GM23248 (cell line): ENCODE data around the gene TMED10. TPM values are rescaled to one million over a fixed set of nuclear protein-coding genes. Genes with fewer than 3 reads are reported as not detected.

ENCODE experiments used
- DNase-seq: peaks from one replicate; pipeline ENCODE4 v3.0.0-alpha.2; 2015
- H2AFZ ChIP-seq: fragments of 200-600 bp; sonication (generic); 2 replicates; pipeline ENCODE4 v1.6.1; 2016; ENCODE audit warnings: antibody characterized with exemption
- H3F3A ChIP-seq: fragments of 200-600 bp; sonication (generic); 2 replicates; pipeline ENCODE4 v1.6.1; 2016; ENCODE audit warnings: mild to moderate bottlenecking, antibody characterized with exemption, mixed run types; ENCODE audit not compliant: insufficient read depth
- H3K27ac ChIP-seq: fragments of 200-600 bp; sonication (generic); 2 replicates; pipeline ENCODE4 v1.5.1; 2016; ENCODE audit warnings: mild to moderate bottlenecking
- H3K27me3 ChIP-seq: fragments of 200-600 bp; sonication (generic); replicated peaks from 2 replicates; pipeline ENCODE4 v1.6.1; 2016; ENCODE audit warnings: mild to moderate bottlenecking; ENCODE audit not compliant: insufficient read depth
- H3K36me3 ChIP-seq: fragments of 200-600 bp; sonication (generic); 2 replicates; pipeline ENCODE4 v1.6.1; 2016; ENCODE audit warnings: low read depth, mild to moderate bottlenecking
- H3K4me1 ChIP-seq: fragments of 200-600 bp; sonication (generic); 2 replicates; pipeline ENCODE4 v1.6.1; 2016; ENCODE audit warnings: mild to moderate bottlenecking; ENCODE audit not compliant: insufficient read depth
- H3K4me2 ChIP-seq: fragments of 200-600 bp; sonication (generic); one replicate; pipeline ENCODE4 v1.6.1; 2016; ENCODE audit warnings: mild to moderate bottlenecking; ENCODE audit not compliant: unreplicated experiment
- H3K4me3 ChIP-seq: fragments of 200-600 bp; sonication (generic); 2 replicates; pipeline ENCODE4 v1.5.1; 2016; ENCODE audit warnings: mild to moderate bottlenecking
- H3K79me2 ChIP-seq: fragments of 200-600 bp; sonication (generic); 2 replicates; pipeline ENCODE4 v1.6.1; 2016; ENCODE audit warnings: mild to moderate bottlenecking; ENCODE audit not compliant: insufficient read depth
- H3K9ac ChIP-seq: fragments of 200-600 bp; sonication (generic); 2 replicates; pipeline ENCODE4 v1.6.1; 2016; ENCODE audit warnings: mild to moderate bottlenecking
- H3K9me2 ChIP-seq: fragments of 200-600 bp; sonication (generic); 2 replicates; pipeline ENCODE4 v1.6.1; 2016; ENCODE audit warnings: mixed run types, mild to moderate bottlenecking, moderate library complexity; ENCODE audit not compliant: insufficient read depth
- H3K9me3 ChIP-seq: fragments of 200-600 bp; sonication (generic); one replicate; pipeline ENCODE4 v1.6.1; 2017; ENCODE audit warnings: low read depth
- H4K20me1 ChIP-seq: fragments of 200-600 bp; sonication (generic); 2 replicates; pipeline ENCODE4 v1.6.0; 2016; ENCODE audit not compliant: insufficient read depth
- EZH2 ChIP-seq: fragments of 200-600 bp; sonication (generic); IDR thresholded peaks from 2 replicates; pipeline ENCODE4 v1.6.1; 2018; ENCODE audit warnings: antibody characterized with exemption, mild to moderate bottlenecking; ENCODE audit not compliant: insufficient read depth, poor library complexity, severe bottlenecking
- EZH2phosphoT487 ChIP-seq: fragments of 200-600 bp; sonication (generic); IDR thresholded peaks from 2 replicates; pipeline ENCODE4 v1.6.1; 2018; ENCODE audit warnings: antibody characterized with exemption, moderate library complexity, mild to moderate bottlenecking, low read depth; ENCODE audit not compliant: insufficient read depth
- WGBS, 2 experiments: methylation state at CpG; one replicate each; pipeline ENCODE4 v1.1.6; 2015 to 2017; ENCODE audit warnings: low lambda C conversion rate in 2 of 2, low coverage in 1 of 2; ENCODE audit errors: missing lambda C conversion rate in 2 of 2; 5-methylcytosine and 5-hydroxymethylcytosine counted together
- in situ Hi-C: fragments of 300-500 bp; cut with MboI; formaldehyde crosslinking; loops from 2 replicates; pipeline ENCODE4 v1.15.0; 2020
- polyA plus RNA-seq: library from polyadenylated mRNA; unstranded; fragments of >200 nt; fragmentation: Nextera tagmentation; extraction: Ambion mirVana; gene quantifications from 2 replicates; pipeline ENCODE4 v1.2.1, GENCODE V29; 2016
- total RNA-seq: library from RNA; depleted of rRNA; stranded (reverse); fragments of >200 nt; shearing (Covaris generic); gene quantifications from 2 replicates; pipeline ENCODE4 v1.2.3, GENCODE V29; 2014

TMED10 gene
- total and polyA plus RNA-seq, 2 experiments from 2014 or later: 363 to 553 TPM

GRCh38 chr14:75198291-75198933 is 22.0 kb upstream of the TMED10 start:
- Histone ChIP-seq H3K9me3 (no peaks in the 10 kb centered on the region), H2AFZ (no peak overlapping the region), H3K4me3 (no peak overlapping the region), H3K27me3 (no peaks in the 10 kb centered on the region), H3F3A (no peaks in the 10 kb centered on the region), H3K9me2 (no peaks in the 10 kb centered on the region), H3K36me3 (no peaks in the 10 kb centered on the region), H3K9ac (no peak overlapping the region), H4K20me1 (no peaks in the 10 kb centered on the region), H3K4me1 (no peaks in the 10 kb centered on the region), H3K4me2 (no peak overlapping the region), H3K79me2 (no peaks in the 10 kb centered on the region), H3K27ac (no peak overlapping the region)
- in situ Hi-C loops: no loop called here
- WGBS, 2 experiments: 37 to 39% methylated on average over 11 of the region's 11 CpGs
- no peak for DNase-seq
- no peak for TF ChIP-seq EZH2
- no peak for TF ChIP-seq EZH2phosphoT487

- TF ChIP-seq EZH2 (no peak), EZH2phosphoT487 (no peak)
- Histone ChIP-seq H3K9me2 (no peaks in the 10 kb centered on the region), H3K36me3 (no peaks in the 10 kb centered on the region), H3K27me3 (no peaks in the 10 kb centered on the region), H3K9me3 (no peaks in the 10 kb centered on the region), H3K27ac (no peak overlapping the region), H2AFZ (no peak overlapping the region), H3K4me1 (no peaks in the 10 kb centered on the region), H3K9ac (no peak overlapping the region), H3F3A (no peaks in the 10 kb centered on the region), H3K4me2 (no peak overlapping the region), H3K4me3 (no peak overlapping the region), H4K20me1 (no peaks in the 10 kb centered on the region), H3K79me2 (no peaks in the 10 kb centered on the region)
- DNase-seq: no peak
- 91 to 100% methylated on average over 2 to 4 of the region's 4 CpGs for WGBS, 2 experiments
- in situ Hi-C loops: no loop called here
These were observed 20.9 kb upstream of the TMED10 start for GRCh38 chr14:75197338-75197737.

GRCh38 chr14:75196468-75196867 is 20.1 kb upstream of the TMED10 start:
- no peaks in the 10 kb centered on the region for H3F3A ChIP-seq
- H2AFZ ChIP-seq: no peak overlapping the region
- no peak for DNase-seq
- 77 to 91% methylated on average over 4 of the region's 4 CpGs for WGBS, 2 experiments
- H3K4me1 ChIP-seq: no peaks in the 10 kb centered on the region
- no peak overlapping the region for H3K4me2 ChIP-seq
- H3K36me3 ChIP-seq: no peaks in the 10 kb centered on the region
- H3K9me2 ChIP-seq: no peaks in the 10 kb centered on the region
- H3K27ac ChIP-seq: no peak overlapping the region
- no peaks in the 10 kb centered on the region for H3K27me3 ChIP-seq
- in situ Hi-C loops: no loop called here
- TF ChIP-seq EZH2: no peak
- no peak for TF ChIP-seq EZH2phosphoT487
- H3K4me3 ChIP-seq: no peak overlapping the region
- H3K9ac ChIP-seq: no peak overlapping the region
- no peaks in the 10 kb centered on the region for H3K79me2 ChIP-seq
- H3K9me3 ChIP-seq: no peaks in the 10 kb centered on the region
- no peaks in the 10 kb centered on the region for H4K20me1 ChIP-seq

GRCh38 chr14:75196064-75196463 is 19.7 kb upstream of the TMED10 start:
- H3K9me2 ChIP-seq: no peaks in the 10 kb centered on the region
- DNase-seq: no peak
- H3K4me1 ChIP-seq: no peaks in the 10 kb centered on the region
- H3K9ac ChIP-seq: no peak overlapping the region
- TF ChIP-seq EZH2 (no peak), EZH2phosphoT487 (no peak)
- H3F3A ChIP-seq: no peaks in the 10 kb centered on the region
- H3K36me3 ChIP-seq: no peaks in the 10 kb centered on the region
- no peaks in the 10 kb centered on the region for H4K20me1 ChIP-seq
- no peak overlapping the region for H3K4me3 ChIP-seq
- H3K27me3 ChIP-seq: no peaks in the 10 kb centered on the region
- H2AFZ ChIP-seq: no peak overlapping the region
- H3K9me3 ChIP-seq: no peaks in the 10 kb centered on the region
- in situ Hi-C loops: no loop called here
- no peak overlapping the region for H3K27ac ChIP-seq
- no peaks in the 10 kb centered on the region for H3K79me2 ChIP-seq
- H3K4me2 ChIP-seq: no peak overlapping the region
- 80 to 84% methylated on average over 3 of the region's 3 CpGs for WGBS, 2 experiments
